Central memory CD8-positive, alpha-beta T cell (primary cell): Measurements from ENCODE around the gene CD151.
A peak's percentile ranks its signal among the peaks of the same experiment; 100 is the strongest.

Experiments
- ATAC-seq: fragments of 150-1000 bp; cut with Tn5 transposase; replicated peaks from 2 replicates; pipeline ENCODE4 v1.10.0; 2022; ENCODE audit warnings: mild to moderate bottlenecking, moderate FRiP score, moderate number of reproducible peaks; ENCODE audit not compliant: poor library complexity, severe bottlenecking; ENCODE audit errors: extremely low read depth
- DNase-seq, 2 donors: peaks; one replicate each; pipeline ENCODE4 v3.0.0; 2021; ENCODE audit warnings: low spot score in 2 of 2
- H3K27ac Mint-ChIP-seq: one replicate; pipeline ENCODE4 v1.8.0; 2022; ENCODE audit warnings: low read depth, mild to moderate bottlenecking, moderate library complexity, mixed read lengths
- H3K27me3 Mint-ChIP-seq: one replicate; pipeline ENCODE4 v1.8.0; 2022; ENCODE audit warnings: mixed read lengths
- H3K36me3 Mint-ChIP-seq: one replicate; pipeline ENCODE4 v1.8.0; 2022; ENCODE audit warnings: mild to moderate bottlenecking, moderate library complexity, mixed read lengths; ENCODE audit not compliant: insufficient read depth
- H3K4me1 Mint-ChIP-seq: one replicate; pipeline ENCODE4 v1.8.0; 2022; ENCODE audit warnings: mixed read lengths
- H3K4me3 Mint-ChIP-seq: one replicate; pipeline ENCODE4 v1.8.0; 2022; ENCODE audit warnings: mild to moderate bottlenecking, moderate library complexity, mixed read lengths
- H3K9me3 Mint-ChIP-seq: one replicate; pipeline ENCODE4 v1.8.0; 2022; ENCODE audit warnings: mixed read lengths

The CD151 gene

GRCh38 chr11:858053-858761 is 25.5 kb downstream of the CD151 start:
- H3K9me3 Mint-ChIP-seq = no peaks in the 10 kb centered on the region
- peaks cover 2% of the 10 kb centered on the region for H3K36me3 Mint-ChIP-seq
- no peaks in the 10 kb centered on the region for H3K27me3 Mint-ChIP-seq
- no peak overlapping the region for H3K27ac Mint-ChIP-seq
- peaks cover 7% of the 10 kb centered on the region for H3K4me1 Mint-ChIP-seq
- DNase-seq (no peak), ATAC-seq (no peak)
- no peak overlapping the region for H3K4me3 Mint-ChIP-seq

DNA sequence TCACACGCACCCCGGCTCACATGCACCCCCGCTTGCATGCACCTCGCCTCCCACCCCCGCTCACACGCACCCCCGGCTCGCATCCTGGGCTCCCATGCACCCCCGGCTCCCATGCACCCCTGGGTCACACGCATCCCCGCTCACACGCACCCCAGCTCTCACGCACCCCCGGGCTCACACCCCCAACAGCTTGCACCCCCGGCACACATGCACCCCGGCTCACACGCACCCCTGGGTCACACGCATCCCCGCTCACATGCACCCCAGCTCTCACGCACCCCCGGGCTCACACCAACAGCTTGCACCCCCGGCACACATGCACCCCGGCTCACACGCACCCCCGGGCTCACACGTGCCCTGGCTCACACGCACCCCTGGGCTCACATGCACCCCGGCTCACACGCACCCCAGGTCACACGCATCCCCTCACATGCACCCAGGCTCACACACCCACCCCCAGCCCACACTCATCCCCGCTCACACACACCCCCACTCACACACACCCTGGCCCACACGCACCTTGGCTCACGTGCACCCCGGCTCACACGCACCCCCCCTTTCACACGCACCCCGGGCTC is 26.1 kb downstream of the CD151 start:
- ATAC-seq (no peak), DNase-seq (no peak)
- H3K4me3 Mint-ChIP-seq = no peak overlapping the region
- H3K27ac Mint-ChIP-seq = no peak overlapping the region
- peaks cover 7% of the 10 kb centered on the region for H3K4me1 Mint-ChIP-seq
- no peaks in the 10 kb centered on the region for H3K9me3 Mint-ChIP-seq
- peaks cover 2% of the 10 kb centered on the region for H3K36me3 Mint-ChIP-seq
- no peaks in the 10 kb centered on the region for H3K27me3 Mint-ChIP-seq

DNA sequence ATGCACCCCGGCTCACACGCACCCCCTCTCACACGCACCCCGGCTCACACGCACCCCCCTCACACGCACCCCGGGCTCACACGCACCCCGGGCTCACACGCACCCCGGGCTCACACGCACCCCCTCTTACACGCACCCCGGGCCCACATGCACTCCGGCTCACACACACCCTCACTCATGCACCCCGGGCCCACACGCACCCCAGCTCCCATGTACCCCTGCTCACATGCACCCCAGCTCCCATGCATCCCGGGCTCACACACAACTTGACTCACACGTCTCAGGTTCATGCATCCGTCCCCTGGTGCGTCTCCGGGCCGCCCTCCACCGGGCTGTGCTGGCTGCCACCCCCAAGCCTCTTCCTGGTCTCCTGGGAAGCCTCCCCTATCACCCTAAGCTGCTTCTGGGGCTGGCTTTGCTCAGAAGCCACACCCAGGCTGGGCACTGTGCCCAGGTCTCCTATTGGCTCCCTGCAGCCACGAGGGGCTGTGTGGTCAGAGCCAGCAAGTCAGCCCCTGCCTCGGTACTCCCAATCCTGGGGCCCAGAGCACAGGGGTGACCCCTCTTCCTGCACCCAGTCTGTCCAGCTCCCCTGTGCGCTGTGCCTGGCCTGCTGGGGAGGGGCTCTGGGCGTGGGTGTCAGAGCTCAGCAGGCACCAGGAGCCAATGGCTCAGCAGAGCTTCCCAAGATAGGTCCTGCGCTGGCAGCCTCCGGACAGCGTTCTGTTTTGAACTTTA is 26.8 kb downstream of the CD151 start:
- Mint-ChIP-seq H3K36me3 (peaks cover 4% of the 10 kb centered on the region), H3K4me3 (no peak overlapping the region), H3K27ac (peak overlapping the region; percentile 85), H3K4me1 (peaks cover 7% of the 10 kb centered on the region), H3K9me3 (no peaks in the 10 kb centered on the region), H3K27me3 (no peaks in the 10 kb centered on the region)
- no peak for ATAC-seq
- no peak for DNase-seq

DNA sequence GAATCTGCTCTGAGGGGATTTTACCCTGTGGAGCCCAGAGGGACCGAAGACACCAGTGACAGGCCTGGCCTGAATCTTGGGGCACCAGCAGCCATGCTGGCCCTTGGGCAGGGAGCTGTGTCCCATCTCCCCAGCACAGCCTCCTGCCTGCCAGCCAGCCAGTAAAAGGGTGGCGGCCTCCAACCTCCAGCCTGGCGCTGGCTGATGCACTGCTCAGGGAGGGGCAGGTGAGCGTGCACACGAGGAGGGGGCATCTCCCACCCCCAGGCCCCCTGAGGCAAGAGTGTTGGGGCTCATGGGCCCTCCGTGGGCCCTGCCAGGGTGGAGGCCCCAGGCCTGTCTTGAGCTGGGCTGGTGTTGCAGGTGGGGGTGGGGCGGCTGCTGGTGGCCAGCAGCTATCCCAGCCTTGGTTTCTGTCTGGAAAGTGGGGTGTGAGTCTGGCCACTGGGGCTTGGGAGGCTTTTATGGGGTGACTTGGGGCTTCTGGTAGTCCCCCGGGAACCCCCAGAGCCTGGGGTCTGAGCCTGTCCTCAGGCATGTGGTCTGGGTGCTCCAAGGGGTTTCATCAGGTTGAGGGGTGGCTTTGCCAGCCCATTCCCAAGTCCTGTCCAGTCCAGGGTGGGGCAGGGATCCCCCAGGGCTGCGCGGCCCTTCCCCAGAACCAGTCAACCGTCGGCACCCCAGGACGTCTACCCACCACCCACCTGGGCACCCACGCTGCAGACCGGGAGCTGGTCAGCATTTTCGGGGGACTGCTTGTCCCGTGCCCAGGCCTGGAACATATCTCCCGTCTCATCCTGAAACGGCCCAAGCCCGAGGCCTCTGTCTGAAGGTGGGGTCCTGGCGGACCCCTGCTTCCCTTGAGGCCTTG is 27.7 kb downstream of the CD151 start:
- no peaks in the 10 kb centered on the region for H3K9me3 Mint-ChIP-seq
- H3K4me3 Mint-ChIP-seq = no peak overlapping the region
- no peak for DNase-seq
- peak overlapping the region; percentile 29 for H3K27ac Mint-ChIP-seq
- H3K27me3 Mint-ChIP-seq = no peaks in the 10 kb centered on the region
- H3K4me1 Mint-ChIP-seq = peaks cover 7% of the 10 kb centered on the region
- peaks cover 4% of the 10 kb centered on the region for H3K36me3 Mint-ChIP-seq
- no peak for ATAC-seq

GRCh38 chr11:861105-861479 is 28.3 kb downstream of the CD151 start:
- ATAC-seq = no peak
- Mint-ChIP-seq H3K4me1 (peaks cover 7% of the 10 kb centered on the region), H3K9me3 (no peaks in the 10 kb centered on the region), H3K27me3 (no peaks in the 10 kb centered on the region), H3K27ac (peak overlapping the region; percentile 29), H3K4me3 (no peak overlapping the region), H3K36me3 (peaks cover 4% of the 10 kb centered on the region)
- DNase-seq = no peak

- Mint-ChIP-seq H3K27ac (no peak overlapping the region), H3K4me1 (peaks cover under 1% of the 10 kb centered on the region), H3K4me3 (no peak overlapping the region), H3K27me3 (no peaks in the 10 kb centered on the region), H3K36me3 (peaks cover 6% of the 10 kb centered on the region), H3K9me3 (no peaks in the 10 kb centered on the region)
- ATAC-seq = no peak
- no peak for DNase-seq
Measured at GRCh38 chr11:862081-862661, 29.4 kb downstream of the CD151 start.

DNA sequence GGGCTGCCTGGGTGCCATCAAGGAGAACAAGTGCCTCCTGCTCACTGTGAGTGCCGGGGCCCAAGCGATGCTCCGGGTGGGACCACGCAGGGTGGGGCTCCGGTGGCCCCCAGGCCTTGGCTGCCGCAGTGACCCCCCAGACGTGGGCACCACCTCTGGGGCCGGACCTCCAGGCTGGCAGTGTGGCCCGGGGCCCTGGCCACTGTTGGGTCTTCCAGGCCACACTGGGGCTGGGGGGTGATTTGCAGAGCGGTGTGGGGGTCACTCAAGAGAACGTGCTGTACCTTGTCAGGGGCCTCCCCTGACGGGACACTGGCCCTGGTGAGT is 29.9 kb downstream of the CD151 start:
- no peak for DNase-seq
- no peak overlapping the region for H3K27ac Mint-ChIP-seq
- H3K36me3 Mint-ChIP-seq = peaks cover 6% of the 10 kb centered on the region
- H3K4me1 Mint-ChIP-seq = no peaks in the 10 kb centered on the region
- no peaks in the 10 kb centered on the region for H3K9me3 Mint-ChIP-seq
- H3K4me3 Mint-ChIP-seq = no peak overlapping the region
- no peaks in the 10 kb centered on the region for H3K27me3 Mint-ChIP-seq
- ATAC-seq = no peak

- DNase-seq = no peak
- Mint-ChIP-seq H3K27me3 (no peaks in the 10 kb centered on the region), H3K4me3 (no peak overlapping the region), H3K9me3 (no peaks in the 10 kb centered on the region), H3K27ac (no peak overlapping the region), H3K4me1 (no peaks in the 10 kb centered on the region), H3K36me3 (peaks cover 6% of the 10 kb centered on the region)
- ATAC-seq = no peak
Measured at GRCh38 chr11:863023-863909, 30.5 kb downstream of the CD151 start.

- no peak for ATAC-seq
- no peak for DNase-seq
- H3K9me3 Mint-ChIP-seq = no peaks in the 10 kb centered on the region
- H3K27me3 Mint-ChIP-seq = no peaks in the 10 kb centered on the region
- H3K36me3 Mint-ChIP-seq = peaks cover 4% of the 10 kb centered on the region
- no peak overlapping the region for H3K4me3 Mint-ChIP-seq
- H3K27ac Mint-ChIP-seq = no peak overlapping the region
- no peaks in the 10 kb centered on the region for H3K4me1 Mint-ChIP-seq
Measured at GRCh38 chr11:863910-864827, 31.4 kb downstream of the CD151 start.

DNA sequence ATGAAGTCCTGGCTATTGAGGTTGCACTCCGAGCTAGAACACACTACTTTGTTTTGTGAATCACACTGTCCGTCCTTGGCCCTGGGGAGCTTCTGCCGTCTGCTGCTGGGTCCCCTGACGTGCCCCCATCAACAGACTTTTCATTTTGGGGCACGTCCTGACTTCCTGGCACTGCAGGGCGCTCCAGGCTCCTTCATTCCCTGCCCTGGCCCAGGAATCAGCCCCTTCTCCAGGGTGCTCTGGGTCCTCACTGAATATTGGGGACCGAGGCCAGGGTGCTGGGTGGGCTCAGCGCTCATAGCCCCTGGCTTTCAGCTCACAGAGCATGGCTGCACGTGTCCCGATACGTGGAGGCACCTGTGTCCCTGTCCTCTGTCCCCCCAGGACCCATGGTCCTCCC is 32.1 kb downstream of the CD151 start:
- H3K27ac Mint-ChIP-seq = no peak overlapping the region
- ATAC-seq = no peak

More for the DNA sequence above, 32.1 kb downstream of the CD151 start:
- Mint-ChIP-seq H3K9me3 (no peaks in the 10 kb centered on the region), H3K36me3 (peaks cover 4% of the 10 kb centered on the region), H3K4me1 (no peaks in the 10 kb centered on the region), H3K4me3 (no peak overlapping the region), H3K27me3 (no peaks in the 10 kb centered on the region)
- no peak for DNase-seq
